GM08714 (cell line): Measurements from ENCODE around the gene NRCAM.
"Not testable (repeated sequence)": the region's sequence is repeated elsewhere in the genome, so short reads cannot be mapped to it uniquely, and the experiment has no call there.

ENCODE experiments used
- H3K4me3 ChIP-seq: fragments of 200-500 bp; sonication (Bioruptor generic); 2 replicates; pipeline ENCODE4 v1.5.1; 2014; ENCODE audit warnings: mild to moderate bottlenecking, low read length, inconsistent platforms
- ZNF274 ChIP-seq: IDR thresholded peaks from 2 replicates; pipeline ENCODE4 v1.6.1; 2012; ENCODE audit warnings: mild to moderate bottlenecking, low read depth, low read length

Gene NRCAM

DNA sequence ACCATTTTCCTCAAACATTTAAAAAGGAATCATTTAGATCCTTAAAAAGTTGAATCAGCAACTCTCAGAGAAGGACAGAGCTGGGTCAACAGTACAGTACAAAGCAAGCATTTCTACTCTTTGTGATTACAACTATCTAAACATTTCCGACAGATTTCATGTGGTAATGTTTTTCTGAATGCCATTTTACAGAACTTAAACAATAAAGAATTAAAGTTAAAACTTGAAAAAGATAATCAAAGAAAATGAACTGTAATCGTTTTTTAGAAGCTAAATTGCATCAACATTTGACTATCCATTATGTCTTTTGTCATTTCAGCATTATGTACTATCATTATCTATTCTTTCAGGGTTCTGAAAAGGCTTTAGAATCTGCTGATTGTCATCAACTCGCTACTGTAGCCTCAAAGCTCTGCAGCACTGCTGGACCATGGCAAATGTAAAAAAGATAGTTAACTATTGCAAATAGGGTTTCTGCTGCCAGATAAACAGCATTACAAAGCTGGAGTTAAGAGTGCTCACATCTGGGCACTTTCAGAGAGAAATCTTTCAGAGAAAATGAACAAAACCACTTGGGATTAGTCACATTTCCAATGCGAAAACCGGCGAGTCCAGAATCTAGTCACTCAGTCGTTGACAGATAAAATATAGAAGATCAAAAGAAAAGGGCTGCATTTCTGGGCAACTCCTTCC lies 165.6 kb downstream of the NRCAM start:
- no peak for TF ChIP-seq ZNF274

DNA sequence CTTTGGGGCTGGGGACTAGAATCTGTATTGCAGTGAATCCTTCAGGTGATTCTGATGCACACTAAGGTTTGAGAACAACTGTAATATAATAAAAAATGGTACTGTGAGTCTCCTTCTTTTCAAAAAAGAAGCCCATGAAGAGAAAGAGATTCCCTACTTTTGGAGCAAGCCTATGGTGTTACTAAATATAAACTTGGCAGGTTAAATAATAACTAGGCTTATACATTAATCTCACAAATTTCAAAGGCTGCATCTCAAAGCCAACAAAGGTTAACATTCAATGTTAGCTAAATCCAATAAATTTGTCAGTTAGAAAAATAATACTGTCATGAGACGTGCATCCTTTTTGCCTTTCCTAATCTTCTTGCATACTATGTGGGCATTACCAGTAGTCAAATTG lies 166.4 kb downstream of the NRCAM start:
- H3K4me3 ChIP-seq: no peak overlapping the region
- TF ChIP-seq ZNF274: no peak

More for the DNA sequence above, 165.6 kb downstream of the NRCAM start:
- H3K4me3 ChIP-seq: no peak overlapping the region

DNA sequence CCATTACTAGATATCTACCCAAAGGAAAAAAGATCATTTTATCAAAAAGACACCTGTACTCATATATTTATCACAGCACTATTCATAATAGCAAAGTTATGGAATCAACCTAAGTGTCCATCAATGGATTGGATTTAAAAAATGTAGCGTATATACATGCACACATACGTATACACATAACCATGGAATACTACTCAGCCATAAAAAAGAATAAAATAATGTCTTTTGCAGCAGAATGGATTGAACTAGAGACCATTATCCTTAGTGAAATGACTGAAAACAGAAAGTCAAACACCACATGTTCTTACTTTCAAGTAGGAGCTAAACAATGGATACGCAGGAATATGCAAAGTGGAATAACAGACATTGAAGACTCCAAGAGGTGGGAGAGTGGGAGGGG lies 168.4 kb downstream of the NRCAM start:
- no peak for TF ChIP-seq ZNF274
- no peak overlapping the region for H3K4me3 ChIP-seq

DNA sequence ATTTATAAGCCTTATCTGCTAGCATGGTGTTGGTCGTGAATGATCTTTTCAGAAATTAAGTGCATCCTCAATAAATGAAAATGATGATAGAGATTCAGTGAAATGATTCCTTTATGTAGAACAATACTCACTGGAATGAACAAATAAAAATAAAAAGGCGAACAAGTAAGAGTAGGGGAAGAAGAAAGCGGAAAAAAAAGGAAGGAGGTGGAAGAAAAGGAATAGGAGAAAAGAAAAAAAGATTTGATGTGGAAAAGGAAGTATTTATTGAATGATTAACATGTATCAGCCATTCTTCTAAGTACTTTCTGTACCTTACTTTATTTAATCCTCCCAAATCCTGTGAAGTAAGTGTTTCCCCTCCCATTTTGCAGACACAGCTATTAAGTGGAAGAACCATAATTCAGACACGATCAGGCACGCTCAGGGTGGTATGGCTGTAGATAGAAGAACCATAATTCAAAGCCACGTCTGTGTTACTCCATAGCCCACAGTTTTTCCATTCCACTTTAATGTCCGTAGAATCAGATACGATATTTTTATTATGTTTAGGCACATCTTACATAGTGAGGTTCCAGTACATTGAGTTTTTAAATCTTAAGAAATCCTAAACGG lies 169.8 kb downstream of the NRCAM start:
- no peak for TF ChIP-seq ZNF274
- H3K4me3 ChIP-seq: no peak overlapping the region

- no peak for TF ChIP-seq ZNF274
- H3K4me3 ChIP-seq: no peak overlapping the region
Observed at GRCh38 chr7:108285778-108286177, 170.5 kb downstream of the NRCAM start.

DNA sequence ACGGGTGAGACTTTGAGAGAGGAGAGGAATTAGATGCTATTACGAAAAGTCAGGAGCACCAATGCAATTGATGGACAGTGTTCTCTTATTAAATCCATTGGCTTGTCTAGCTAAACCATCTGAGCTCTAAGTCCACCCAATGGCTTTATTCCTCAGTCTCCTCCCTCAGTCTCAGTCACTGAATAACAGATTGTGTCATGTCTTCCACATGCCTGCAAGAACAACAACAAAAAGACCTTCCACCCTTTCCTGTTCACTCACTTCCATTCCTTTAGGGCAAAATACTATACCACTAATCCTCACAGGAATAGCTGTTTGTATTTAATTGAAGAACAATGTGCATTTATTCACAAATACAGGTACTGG lies 171.2 kb downstream of the NRCAM start:
- no peak for TF ChIP-seq ZNF274
- H3K4me3 ChIP-seq: no peak overlapping the region

GRCh38 chr7:108284349-108285002 lies 171.8 kb downstream of the NRCAM start:
- TF ChIP-seq ZNF274: no peak
- H3K4me3 ChIP-seq: no peak overlapping the region

DNA sequence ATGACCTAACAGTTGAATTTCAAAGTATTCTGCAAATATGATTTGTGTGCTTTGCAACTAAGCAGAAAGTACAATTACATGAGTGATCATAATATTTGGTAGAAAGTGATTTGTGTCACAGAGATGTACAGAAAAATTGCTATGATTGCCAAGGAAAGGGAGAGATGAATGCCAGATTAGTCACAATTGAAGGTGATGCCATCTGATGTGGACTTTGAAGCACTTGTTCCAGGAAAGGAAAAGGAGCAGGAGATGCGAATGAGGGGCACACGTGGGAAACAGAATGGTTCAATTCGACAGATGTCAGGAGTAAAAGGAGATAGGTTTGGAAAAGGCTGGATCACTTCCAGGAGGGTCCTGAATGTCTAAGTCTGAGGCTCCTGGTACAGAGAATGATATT lies 173.0 kb downstream of the NRCAM start:
- H3K4me3 ChIP-seq: no peak overlapping the region
- no peak for TF ChIP-seq ZNF274

- TF ChIP-seq ZNF274: no peak
- H3K4me3 ChIP-seq: no peak overlapping the region
Observed at GRCh38 chr7:108282427-108282996, 173.7 kb downstream of the NRCAM start.

DNA sequence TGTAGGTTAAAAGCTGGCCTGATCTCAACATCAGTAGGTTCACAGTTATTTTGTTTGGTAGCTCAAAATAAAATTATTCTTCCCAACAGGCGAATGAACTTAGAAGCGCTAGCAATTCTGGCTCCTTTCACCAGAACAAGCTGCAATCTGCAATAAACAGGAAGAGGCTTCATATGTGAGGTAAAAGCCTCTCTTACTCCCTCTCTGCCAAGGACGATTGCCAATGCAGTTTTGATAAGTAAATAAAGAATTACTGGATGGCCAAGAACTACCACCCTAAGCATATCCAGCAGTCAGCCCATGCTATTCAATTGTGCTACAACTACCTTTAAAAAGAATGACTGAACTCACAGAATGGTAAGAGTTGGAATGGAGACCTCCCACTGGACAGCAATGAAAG lies 176.1 kb downstream of the NRCAM start:
- H3K4me3 ChIP-seq: no peak overlapping the region
- no peak for TF ChIP-seq ZNF274

- TF ChIP-seq ZNF274: no peak
- H3K4me3 ChIP-seq: no peak overlapping the region
Observed at GRCh38 chr7:108278776-108279175, 177.5 kb downstream of the NRCAM start.

- no peak for TF ChIP-seq ZNF274
- no peak overlapping the region for H3K4me3 ChIP-seq
Observed at GRCh38 chr7:108278281-108278680, 178.0 kb downstream of the NRCAM start.

DNA sequence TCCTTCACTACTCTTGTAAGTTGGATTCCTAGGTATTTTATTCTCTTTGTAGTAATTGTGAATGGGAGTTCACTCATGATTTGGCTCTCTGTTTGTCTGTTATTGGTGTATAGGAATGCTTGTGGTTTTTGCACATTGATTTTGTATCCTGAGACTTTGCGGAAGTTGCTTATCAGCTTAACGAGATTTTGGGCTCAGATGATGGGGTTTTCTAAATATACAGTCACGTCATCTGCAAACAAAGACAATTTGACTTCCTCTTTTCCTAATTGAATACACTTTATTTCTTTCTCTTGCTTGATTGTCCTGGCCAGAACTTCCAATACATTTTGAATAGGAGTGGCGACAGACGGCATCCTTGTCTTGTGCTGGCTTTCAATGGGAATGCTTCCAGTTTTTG lies 181.8 kb downstream of the NRCAM start:
- H3K4me3 ChIP-seq: not testable (repeated sequence)

GRCh38 chr7:108272891-108273290 lies 183.3 kb downstream of the NRCAM start:
- H3K4me3 ChIP-seq: not testable (repeated sequence)

DNA sequence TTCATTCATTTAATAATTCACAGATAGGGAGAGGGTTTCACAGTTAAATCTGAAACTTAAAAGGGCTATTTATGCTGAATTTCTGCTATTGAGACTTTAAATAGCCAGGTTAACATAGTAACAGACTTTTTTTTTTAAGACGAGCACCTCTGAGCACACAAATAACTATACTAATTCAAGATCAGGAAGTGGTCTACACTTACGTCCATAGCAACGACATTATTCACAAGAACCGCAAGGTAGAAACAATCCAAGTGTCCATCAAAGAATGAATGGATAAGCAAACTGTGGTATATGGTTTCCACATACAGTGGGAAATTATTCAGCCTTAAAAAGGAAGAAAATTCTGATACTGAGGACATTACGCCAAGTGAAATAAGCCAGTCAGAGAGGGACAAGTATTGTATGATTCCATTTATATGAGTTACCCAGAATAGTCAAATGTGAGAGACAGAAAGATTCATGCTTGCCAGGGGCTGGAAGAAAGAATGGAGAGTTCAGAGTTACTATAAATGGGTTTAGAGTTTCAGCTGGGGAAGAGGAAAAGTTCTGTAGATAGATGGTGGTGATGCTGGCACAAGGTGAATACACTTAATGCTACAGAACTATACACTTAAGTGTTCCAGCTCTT lies 185.7 kb downstream of the NRCAM start:
- H3K4me3 ChIP-seq: no peak overlapping the region
- TF ChIP-seq ZNF274: no peak
